GM21717 (cell line): ENCODE measurements around the gene EXO5.
"Not testable (repeated sequence)": the region's sequence is repeated elsewhere in the genome, so short reads cannot be mapped to it uniquely, and the experiment has no call there.

Source experiments
- ATAC-seq: cut with Tn5 transposase; IDR thresholded peaks from one replicate; pipeline ENCODE4 v1.9.1; 2021; ENCODE audit warnings: mild to moderate bottlenecking, moderate library complexity; ENCODE audit not compliant: unreplicated experiment

EXO5 gene

GRCh38 chr1:40546957-40547356, 38.4 kb downstream of the EXO5 start:
- ATAC-seq, result no peak

GRCh38 chr1:40553017-40553416, 44.5 kb downstream of the EXO5 start:
- ATAC-seq, result no peak

GRCh38 chr1:40554807-40555206, 46.2 kb downstream of the EXO5 start:
- ATAC-seq, result not testable (repeated sequence)

- no peak for ATAC-seq
Observed at GRCh38 chr1:40556121-40556520, 47.6 kb downstream of the EXO5 start.

GRCh38 chr1:40558241-40558640, 49.7 kb downstream of the EXO5 start:
- ATAC-seq, result not testable (repeated sequence)

- no peak for ATAC-seq
Observed at GRCh38 chr1:40562185-40562584, 53.6 kb downstream of the EXO5 start.

- no peak for ATAC-seq
Observed at GRCh38 chr1:40563266-40563665, 54.7 kb downstream of the EXO5 start.

GRCh38 chr1:40564506-40564905, 55.9 kb downstream of the EXO5 start:
- ATAC-seq, result no peak

- ATAC-seq, result no peak
Observed at GRCh38 chr1:40564913-40565312, 56.3 kb downstream of the EXO5 start.
